NCI-H1436 treated with DMSO at 0.1 percent for 48 hours (cell line): Measurements from ENCODE around the gene OR56A3.
"Not testable (repeated sequence)": the region's sequence is repeated elsewhere in the genome, so short reads cannot be mapped to it uniquely, and the experiment has no call there.

ENCODE experiments used
- DNase-seq: peaks from one replicate; lab custom pipeline; 2025; lab: John Stamatoyannopoulos, UW

Gene OR56A3, protein sequence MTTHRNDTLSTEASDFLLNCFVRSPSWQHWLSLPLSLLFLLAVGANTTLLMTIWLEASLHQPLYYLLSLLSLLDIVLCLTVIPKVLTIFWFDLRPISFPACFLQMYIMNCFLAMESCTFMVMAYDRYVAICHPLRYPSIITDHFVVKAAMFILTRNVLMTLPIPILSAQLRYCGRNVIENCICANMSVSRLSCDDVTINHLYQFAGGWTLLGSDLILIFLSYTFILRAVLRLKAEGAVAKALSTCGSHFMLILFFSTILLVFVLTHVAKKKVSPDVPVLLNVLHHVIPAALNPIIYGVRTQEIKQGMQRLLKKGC

GRCh38 chr11:5941951-5942350 lies at the start of gene OR56A3:
Gene OR56A3, plus strand, starts transcription at chr11:5942251. Its CDS starts 5,096 bp downstream, at chr11:5947347.
- no peak for DNase-seq

GRCh38 chr11:5892908-5893307 lies 49.1 kb upstream of the OR56A3 start, which contains the start of gene OR52E5:
Gene OR52E5, plus strand, starts transcription at chr11:5893208. Its CDS starts 7,569 bp downstream, at chr11:5900777.
- no peak for DNase-seq

GRCh38 chr11:5899534-5899933 lies 42.5 kb upstream of the OR56A3 start:
- no peak for DNase-seq

- DNase-seq: no peak
Observed at GRCh38 chr11:5910540-5910939, 31.5 kb upstream of the OR56A3 start.

DNA sequence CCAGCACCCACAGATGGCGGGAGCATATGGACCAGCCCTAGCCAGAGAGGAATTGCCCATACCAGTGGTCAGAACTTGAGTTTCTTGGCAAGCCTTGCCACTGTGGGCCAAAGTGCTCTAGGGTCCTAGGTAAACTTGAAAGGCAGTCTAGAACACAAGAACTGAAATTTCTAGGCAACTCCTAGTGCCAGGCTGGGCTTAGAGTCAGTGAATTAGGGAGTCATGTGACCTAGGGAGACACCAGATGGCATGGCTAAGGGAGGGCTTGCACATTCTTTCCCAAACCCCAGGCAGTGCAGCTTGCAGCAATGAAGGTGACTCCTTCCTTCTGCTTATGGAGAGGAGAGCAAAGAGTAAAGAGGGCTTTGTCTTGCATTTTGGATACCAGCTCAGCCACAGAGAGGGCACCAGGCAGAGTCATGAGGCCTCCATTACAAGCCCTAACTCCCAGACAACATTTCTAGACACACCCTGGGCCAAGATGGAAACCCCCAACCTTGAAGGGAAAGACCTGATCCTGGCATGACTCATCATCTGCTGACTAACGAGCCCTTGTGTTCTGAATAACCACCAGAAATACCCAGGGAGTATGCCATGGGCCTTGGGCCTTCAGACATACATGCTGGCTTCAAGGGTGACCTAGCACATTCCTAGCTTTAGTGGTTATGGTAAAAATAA lies 19.2 kb upstream of the OR56A3 start:
- no peak for DNase-seq

DNA sequence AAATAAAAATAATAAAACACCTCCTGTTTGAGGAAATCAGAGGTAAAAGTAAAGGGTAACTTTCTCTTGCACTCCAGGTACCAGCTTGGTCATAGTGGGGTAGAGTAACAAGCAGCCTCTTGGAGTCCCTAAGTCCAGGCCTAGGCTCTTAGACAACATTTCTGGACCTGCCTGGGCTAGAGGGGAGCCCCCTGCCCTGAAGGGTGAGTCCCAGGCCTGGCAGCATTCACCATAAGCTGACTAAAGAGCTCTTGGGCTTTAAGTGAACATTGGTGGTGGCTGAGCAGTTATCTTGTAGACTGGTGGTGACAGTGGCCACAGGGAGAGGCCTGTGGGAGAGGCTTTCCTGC lies 18.6 kb upstream of the OR56A3 start:
- no peak for DNase-seq

DNA sequence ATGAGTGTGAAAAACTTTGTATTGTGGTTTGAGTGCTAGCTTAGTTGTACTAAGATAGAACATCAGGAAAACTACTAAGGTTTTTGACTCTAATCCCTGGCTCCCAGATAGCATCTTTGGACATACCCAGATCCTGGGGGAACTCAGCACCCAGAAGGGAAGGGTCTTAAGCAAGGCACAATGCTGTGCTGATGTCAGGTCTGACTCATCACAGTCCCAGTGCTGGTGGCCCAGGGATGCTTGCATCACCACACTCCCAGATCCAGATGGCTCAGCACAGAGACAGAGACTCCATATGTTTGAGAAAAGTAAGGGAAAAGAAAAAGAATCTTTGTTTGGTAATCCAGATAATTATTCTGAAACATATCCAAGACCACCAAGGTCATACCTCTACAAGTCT lies 18.3 kb upstream of the OR56A3 start:
- no peak for DNase-seq

DNA sequence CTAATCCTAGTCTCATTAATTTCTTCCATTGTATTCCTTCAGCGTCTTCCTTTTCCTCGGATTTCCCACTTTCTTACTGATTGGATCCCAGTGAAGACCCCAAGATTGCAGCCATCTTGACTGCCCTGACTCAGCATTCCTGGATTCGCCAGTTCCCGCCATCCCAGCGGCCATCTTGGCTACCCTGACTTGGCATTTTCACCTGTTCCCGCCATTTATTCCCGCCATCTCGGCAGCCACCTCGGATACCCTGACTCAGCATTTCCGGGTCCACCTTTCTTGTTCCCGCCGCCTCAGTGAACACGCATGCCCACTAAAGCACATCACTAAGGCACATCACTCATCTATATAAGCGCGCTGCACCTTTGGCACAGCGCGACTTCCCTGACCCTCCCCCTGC lies 13.8 kb upstream of the OR56A3 start:
- no peak for DNase-seq

- no peak for DNase-seq
Observed at GRCh38 chr11:5928811-5929210, 13.2 kb upstream of the OR56A3 start.

GRCh38 chr11:5929571-5930368 lies 12.3 kb upstream of the OR56A3 start:
- DNase-seq: no peak

GRCh38 chr11:5930614-5931013 lies 11.4 kb upstream of the OR56A3 start:
- no peak for DNase-seq

DNA sequence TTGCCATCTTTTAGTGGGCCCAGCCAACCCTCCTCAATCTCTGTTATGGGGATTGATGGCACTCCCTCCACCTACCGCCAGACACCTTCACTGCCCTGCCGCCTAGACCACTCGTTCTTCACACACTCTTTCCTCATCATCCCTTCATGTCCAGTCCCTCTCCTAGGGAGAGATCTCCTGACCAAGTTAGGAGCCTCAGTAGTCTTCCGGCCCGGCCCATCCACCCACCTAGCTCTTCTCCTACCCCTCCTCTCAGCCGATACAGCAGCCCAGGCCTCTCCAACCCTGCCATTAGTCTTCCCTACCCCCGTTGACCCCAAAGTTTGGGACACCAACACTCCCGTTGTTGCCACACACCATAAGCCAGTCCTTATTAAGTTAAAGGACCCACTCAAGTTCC lies 11.0 kb upstream of the OR56A3 start:
- no peak for DNase-seq

- no peak for DNase-seq
Observed at GRCh38 chr11:5932671-5933070, 9.4 kb upstream of the OR56A3 start.

DNA sequence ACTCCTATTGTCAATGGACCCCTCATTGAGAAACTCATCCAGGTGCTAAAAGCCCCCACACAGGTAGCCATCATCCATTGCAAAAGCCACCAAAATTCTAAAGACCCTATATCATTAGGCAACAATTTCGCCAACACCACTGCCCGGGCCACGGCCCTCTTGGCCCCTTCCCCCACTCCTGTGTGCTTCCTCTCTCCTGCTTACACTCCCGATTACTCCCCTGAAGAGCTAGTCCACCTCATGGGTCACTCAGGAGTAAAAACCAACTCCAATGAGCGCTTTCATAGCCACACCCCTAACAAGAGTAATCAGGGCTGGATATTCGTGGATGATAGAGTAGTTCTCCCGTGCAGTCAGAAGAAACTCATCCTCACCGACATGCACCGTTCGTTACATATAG lies 8.9 kb upstream of the OR56A3 start:
- no peak for DNase-seq

DNA sequence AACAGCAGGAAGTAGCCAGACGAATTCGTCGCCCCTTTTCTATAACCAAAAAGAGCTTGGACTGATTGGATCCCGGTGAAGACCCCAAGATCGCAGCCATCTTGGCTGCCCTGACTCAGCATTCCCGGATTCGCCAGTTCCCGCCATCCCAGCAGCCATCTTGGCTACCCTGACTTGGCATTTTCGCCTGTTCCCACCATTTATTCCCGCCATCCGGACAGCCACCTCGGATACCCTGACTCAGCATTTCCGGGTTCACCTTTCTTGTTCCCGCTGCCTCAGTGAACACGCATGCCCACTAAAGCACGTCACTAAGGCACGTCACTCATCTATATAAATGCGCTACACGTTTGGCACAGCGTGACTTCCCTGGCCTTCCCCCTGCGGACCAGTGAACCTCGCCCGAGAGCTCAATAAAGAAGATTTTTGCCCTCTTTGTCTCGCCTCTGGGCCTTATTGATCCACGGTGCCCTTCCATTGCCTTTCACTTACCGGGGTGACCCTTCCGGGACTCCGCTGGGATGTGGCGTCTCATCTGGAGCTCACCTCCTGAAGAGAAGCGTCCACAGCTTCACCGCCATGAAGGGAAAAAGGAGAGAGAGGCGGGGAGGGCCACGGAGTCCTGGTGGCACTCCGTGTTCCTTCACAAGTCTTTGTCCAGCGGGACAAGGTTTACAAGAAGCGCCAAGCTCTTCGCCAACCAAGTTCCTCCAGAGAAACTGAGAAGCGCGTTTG lies 4.0 kb upstream of the OR56A3 start:
- DNase-seq: no peak

DNA sequence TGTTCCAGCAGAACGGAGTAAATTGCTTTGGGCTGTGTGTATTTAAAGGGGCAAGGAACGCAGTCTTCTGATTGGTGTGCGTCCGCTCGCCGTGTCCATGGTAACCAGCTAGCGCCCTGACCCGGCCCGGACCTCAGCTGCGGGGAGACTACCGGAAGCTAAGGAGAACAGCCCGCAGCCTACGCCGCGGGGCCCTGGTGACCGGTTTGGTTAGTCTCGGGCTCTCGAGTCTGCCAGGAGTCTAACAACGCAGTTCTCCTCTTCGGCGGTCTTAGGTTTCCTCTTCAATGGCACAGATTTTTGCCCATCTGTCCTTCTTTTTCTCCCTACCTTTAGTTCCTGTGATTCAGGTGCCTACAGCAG lies 3.5 kb upstream of the OR56A3 start:
- DNase-seq: no peak

GRCh38 chr11:5940748-5941147 lies 1.3 kb upstream of the OR56A3 start:
- DNase-seq: no peak

DNA sequence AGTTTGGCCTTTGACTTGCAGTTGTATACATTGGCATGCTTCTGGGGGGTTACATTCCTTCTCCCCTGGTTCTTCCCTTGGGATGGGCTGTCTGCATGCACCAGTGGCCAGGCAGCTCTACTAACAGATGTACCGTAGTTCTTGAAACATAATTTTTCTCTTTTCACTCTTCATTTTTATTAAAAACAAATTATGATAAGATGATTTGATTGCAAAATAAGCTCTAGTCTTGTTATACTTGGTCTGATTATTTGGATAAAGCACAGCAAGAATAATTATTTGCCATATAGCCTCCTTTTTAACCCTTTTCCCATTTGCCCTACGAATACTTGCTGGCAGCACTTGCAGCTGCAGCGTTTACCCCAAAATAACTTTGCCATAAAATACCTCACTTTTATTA lies 13.5 kb downstream of the OR56A3 start:
- DNase-seq: no peak

- DNase-seq: not testable (repeated sequence)
Observed at GRCh38 chr11:5960704-5961320, 18.8 kb downstream of the OR56A3 start.

GRCh38 chr11:5966958-5967357 lies 24.9 kb downstream of the OR56A3 start:
- no peak for DNase-seq

DNA sequence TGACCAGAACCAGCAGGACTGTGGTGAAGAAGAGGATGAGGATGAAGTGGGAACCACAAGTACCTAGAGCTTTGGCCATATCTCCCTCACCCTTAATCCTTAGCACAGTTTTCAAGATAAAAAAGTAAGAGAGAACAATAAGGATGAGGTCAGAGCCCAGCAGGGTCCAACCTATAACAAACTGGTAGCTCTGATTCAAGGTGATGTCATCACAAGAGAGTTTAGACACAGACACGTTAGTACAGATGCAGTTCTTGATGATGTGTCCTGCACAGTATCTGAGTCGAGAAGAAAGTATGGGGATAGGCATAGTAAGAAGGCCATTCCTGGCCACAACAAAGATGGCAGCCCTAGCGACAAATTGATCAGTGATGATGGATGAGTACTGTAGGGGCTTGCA lies 25.7 kb downstream of the OR56A3 start:
- DNase-seq: no peak

- no peak for DNase-seq
Observed at GRCh38 chr11:5968394-5968793, 26.3 kb downstream of the OR56A3 start, which contains the start of gene OR56A5. Gene OR56A5, minus strand, starts transcription at chr11:5968494. Its CDS starts 0 bp downstream, at chr11:5968494.
